ENCODE data around the gene VWA2.

Gene VWA2

DNA sequence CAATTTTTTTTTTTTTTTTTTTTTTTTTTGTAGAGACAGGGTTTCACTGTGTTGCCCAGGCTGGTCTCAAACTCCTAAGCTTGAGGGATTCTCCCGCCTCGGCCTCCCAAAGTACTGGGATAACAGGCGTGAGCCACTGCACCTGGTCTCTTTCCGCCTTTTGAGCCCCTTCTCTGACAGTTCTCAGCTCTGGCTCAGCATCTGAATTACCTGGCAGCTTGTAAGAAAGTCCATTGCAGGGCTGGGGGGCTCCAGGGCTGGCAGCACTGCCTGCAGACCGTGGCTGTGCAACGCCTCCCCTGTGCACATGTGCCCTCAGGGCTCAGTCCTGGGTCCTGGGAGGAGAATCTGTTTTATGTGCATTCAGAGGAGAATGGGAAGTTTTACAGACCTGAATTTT, 37.6 kb downstream of the VWA2 start:
- no peak for DNase-seq

DNA sequence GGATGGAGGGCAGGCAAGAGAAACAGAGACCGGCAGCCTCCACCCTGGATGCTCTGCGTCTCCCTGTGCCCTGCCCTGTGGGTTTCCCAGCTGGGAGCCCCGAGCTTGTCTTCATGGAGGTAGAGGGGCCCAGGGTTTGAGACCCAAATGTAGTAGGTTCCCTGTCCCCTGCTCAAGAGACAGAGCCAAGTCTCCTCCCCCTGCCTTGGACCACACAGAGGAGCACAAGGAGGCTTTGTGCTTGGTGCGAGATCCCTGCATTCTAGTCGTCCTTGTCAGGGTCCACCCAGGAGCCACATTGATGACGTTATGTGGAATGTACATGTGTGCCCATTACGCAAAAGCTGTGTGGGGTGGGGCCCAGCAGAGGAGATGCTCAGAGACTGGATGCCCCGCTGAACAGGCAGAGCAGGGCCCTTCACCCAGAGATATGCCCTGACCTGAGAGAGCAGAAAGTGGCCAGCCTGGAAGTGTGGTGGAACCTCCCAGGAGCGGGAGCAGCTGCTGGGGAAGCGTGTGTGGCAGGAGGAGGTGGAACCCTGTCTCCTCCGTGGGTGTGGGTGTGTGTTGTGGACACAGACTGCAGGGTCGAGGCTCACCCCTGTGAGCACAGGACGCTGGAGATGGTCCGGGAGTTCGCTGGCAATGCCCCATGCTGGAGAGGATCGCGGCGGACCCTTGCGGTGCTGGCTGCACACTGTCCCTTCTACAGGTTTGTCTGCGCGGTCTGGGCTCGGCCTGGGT, 39.3 kb downstream of the VWA2 start:
- DNase-seq = no peak

DNA sequence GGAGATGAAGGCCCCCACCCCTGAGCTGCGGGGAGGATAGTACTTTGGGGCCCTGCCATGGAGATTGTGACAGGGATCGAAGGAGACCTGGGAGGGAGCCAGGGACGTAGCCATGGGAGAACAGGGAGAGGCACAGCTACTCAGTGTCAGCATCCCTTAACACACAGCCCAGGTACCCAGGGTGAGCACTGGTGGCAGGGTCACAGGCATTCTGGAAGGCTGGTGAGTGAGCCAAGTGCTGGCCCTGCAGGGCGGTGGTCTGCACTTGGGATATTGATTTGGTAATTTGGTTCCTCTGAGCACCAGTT, 39.8 kb downstream of the VWA2 start:
- no peak for DNase-seq

DNA sequence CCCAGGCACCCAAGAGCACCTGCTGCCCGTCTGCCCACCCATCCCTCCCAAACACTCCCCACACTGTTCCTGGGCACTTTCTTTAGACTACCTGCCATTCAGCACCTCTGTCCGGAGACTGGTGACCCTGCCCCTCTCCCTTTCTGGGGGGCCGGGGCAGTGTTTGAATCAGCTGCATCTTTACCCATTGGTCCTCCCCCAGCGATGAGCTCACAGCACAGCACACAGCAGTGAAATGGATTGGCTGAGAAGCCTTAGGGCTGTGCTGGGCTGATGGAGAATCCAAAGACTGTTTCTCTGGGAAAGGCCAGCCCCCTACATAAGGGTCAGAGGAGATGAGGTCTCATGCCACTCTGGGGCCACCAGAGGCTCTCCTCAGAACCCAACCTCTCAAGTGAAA, 40.2 kb downstream of the VWA2 start:
- no peak for DNase-seq

DNA sequence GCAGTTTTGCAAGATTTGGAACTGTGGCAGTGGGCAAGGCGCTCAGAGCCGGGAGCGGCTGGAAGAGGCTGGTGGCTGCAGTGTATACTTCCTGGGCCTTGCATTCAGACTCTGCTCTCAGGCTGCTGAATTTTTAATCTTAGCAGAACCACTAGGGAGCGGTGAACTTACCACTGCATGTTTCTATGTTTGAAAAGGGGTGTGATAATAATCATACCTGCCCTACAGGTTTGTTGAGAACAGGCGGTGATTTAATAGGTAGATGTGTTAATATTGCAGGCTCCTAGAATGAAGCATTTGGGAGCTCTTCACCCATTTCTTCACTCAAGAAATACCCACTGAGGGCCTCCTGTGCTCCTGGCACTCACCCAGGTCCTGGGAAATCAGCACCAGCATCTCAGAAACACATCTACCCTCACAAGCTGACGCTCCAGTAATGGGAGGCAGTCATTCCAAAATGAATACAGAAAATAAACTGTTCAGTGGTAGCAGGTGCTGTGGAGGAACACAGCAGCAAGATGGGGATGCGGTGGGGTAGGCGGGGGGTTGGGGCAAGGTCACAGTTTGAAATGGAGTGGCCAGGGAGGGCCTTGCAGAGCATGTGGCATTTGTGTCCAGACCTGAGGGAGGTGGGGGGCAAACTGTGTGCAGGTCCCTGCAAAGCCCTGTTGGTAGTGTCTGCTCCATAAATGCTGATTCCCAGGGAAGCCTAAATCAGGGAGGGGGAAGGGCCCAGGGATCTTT, 41.0 kb downstream of the VWA2 start:
- DNase-seq = no peak

DNA sequence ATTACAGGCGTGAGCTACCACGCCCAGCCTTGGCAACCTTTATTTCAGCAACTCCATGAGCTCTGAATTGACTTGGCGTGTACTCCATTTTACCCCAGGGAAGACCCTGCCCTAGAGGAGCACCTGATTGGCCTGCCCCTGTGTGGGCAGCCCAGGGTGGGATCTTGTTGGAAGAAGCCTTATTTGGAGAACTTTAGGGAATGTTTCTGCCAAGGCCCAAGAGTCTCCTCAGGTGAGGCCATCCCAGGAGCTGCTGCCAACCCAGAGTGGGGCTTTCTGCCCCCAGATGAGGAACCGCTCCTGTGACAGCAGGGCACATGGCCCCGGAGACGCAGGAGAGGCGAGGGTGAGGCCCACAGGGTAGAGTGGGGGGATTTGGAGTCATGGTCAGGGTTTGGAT, 42.0 kb downstream of the VWA2 start:
- DNase-seq = no peak

DNA sequence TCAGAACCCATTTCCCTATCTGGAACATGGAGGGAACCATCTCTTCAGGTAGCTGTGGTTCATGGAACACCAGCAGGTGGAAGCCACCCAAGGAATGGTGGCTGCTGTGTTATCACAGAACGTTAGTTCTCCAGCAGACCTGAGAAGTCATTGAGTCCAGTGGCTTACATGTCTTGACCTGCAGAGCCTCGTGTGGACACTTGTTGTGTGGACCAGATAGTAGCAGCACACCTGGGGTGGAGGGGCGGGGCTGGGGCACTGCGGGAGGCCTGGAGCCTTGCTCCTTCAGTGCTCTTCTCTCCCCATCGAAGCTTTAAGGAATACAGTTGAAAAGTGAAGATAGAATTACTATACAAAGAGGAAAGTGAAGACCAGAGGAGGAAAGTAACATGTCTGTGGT, 42.4 kb downstream of the VWA2 start:
- DNase-seq = no peak

DNA sequence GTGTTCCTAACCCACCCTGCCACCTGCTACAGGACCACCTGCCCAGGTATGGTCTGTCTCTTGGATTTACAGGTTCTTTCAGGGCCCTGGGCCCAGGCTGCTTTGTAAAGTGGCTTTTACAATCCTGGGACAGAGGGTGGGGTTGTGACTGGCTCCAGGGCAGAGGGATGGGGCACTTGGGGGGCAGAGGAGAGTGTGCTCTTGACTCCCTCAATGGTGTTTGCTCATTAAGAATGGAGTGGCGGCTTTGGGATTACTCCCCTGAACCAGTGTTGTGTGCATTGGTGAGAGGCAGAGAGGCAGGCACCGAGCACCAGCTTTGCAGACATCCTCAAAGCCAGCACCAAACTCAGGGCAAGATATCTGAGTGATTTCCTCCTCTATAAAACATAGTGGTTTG, 43.5 kb downstream of the VWA2 start:
- DNase-seq = no peak

DNA sequence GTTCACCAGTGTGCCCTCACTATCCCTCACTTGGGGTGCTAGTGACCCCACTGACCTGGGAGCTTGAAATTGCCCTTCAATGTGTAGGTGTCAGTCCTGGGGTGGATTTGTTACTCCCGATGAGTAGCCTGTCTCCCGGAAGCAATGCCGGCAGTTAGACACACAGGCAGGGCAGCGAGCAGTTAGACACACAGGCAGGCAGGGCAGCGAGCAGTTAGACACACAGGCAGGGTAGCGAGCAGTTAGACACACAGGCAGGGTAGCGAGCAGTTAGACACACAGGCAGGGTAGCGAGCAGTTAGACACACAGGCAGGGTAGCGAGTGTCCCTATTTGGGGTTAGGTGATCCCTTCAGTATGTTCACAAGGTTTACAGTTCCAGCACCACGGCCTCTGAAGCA, 44.0 kb downstream of the VWA2 start:
- no peak for DNase-seq

DNA sequence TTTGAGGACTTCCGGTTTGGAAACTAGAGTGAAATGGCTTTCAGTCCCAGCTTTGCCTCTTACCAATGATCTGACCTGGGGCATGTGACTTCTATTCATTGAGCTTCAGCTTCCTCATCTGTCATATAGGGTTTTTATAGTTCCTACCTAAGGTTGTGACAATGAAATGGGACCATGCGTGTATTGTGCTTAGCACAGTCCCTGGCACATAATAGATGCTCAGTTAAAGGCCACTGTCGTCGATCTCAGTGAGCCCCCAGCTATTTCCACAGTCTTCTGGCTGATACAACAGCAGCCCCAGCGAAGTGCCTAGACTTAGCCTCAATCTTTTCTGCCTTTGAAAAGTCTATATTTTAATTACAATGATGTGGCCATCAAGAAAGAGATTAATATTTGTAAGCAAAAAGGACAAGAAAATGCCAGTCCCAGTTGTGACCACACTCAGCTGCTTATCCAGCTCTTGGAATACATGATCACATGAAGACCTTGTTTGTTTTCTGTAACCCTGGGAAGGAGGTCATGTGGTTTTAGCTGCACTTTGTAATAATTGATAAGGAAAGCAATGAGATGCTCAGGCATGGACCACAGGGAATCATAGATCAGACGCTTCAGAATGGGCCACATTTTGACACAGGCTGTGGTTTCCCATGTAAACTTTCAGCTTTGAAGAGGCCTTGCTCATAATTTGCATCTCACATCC, 44.6 kb downstream of the VWA2 start:
- no peak for DNase-seq

DNA sequence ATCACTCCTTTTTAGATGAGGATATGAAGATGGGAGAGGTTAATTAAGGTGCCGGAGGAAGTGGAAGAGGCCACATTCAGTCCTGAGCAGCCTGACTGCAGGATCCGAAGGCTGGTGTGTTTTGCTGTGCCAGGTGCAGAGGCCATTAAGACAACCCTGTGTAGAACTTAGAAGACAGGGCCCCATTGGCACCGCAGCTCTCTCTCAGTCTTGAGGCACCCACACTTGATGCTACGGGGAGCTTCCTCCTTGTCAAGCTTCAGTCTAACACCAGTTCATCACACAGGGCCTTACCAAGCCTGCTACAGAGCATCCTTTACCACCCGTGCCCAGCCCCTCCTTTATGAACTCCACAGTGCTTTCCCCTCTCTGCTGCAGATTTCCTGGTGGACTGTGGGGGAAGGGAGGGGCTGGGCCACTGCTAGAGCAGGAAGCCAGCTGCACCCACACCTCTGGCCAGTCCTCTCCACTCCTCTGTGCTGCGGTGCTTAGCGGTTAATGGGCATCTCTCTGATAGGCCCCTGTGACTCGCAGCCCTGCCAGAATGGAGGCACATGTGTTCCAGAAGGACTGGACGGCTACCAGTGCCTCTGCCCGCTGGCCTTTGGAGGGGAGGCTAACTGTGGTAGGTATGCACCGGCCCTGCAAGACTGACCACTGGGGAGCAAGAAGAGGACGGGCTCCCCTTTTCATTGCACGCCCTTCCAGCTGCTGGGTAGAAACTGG, 45.5 kb downstream of the VWA2 start:
- no peak for DNase-seq

DNA sequence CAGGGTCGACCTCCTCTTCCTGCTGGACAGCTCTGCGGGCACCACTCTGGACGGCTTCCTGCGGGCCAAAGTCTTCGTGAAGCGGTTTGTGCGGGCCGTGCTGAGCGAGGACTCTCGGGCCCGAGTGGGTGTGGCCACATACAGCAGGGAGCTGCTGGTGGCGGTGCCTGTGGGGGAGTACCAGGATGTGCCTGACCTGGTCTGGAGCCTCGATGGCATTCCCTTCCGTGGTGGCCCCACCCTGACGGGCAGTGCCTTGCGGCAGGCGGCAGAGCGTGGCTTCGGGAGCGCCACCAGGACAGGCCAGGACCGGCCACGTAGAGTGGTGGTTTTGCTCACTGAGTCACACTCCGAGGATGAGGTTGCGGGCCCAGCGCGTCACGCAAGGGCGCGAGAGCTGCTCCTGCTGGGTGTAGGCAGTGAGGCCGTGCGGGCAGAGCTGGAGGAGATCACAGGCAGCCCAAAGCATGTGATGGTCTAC, 46.9 kb downstream of the VWA2 start:
- DNase-seq = no peak

DNA sequence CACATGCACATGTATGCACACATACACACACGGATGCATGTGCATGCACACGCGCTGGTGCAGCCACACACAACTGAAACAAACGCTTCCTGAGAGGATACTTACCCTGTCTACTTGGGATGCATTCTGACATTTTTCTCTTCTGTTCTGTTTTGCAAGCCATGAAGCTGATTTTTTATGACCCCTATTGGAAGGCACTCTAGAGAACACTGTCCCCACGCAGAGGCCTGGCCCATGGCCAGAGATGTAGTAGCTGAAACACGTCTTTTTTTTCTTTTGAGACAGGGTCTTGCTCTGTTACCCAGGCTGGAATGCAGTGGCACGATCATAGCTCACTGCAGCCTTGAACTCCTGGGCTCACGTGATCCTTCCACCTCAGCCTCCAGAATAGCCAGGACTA, 47.9 kb downstream of the VWA2 start:
- no peak for DNase-seq

DNA sequence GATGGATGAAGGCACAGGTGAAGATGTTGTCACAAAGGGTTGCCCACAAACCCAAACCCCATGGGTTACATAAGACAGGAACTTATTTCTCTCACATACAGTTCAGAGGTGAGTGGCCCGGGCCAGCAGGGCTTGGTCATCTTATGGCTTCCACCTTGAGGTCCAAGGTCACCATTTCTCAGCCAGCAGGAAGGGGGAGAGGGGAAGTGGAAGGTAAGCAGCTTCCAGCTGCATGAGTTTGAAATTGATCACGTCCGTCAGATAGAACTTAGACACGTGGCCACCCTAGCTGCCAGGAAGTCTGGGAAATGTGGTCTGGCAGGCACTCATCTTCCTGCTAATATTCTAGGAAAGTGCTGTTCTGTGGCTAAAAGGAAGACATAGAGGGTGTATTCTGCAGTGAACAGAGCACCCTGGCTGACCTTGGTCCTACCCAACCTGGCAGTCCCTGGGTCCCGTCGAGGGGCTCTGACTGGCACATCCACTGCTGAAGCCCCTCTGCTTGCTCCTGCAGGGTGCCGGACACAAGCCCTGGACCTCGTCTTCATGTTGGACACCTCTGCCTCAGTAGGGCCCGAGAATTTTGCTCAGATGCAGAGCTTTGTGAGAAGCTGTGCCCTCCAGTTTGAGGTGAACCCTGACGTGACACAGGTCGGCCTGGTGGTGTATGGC, 49.5 kb downstream of the VWA2 start:
- DNase-seq = no peak

DNA sequence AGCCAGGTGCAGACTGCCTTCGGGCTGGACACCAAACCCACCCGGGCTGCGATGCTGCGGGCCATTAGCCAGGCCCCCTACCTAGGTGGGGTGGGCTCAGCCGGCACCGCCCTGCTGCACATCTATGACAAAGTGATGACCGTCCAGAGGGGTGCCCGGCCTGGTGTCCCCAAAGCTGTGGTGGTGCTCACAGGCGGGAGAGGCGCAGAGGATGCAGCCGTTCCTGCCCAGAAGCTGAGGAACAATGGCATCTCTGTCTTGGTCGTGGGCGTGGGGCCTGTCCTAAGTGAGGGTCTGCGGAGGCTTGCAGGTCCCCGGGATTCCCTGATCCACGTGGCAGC, 50.0 kb downstream of the VWA2 start:
- no peak for DNase-seq

DNA sequence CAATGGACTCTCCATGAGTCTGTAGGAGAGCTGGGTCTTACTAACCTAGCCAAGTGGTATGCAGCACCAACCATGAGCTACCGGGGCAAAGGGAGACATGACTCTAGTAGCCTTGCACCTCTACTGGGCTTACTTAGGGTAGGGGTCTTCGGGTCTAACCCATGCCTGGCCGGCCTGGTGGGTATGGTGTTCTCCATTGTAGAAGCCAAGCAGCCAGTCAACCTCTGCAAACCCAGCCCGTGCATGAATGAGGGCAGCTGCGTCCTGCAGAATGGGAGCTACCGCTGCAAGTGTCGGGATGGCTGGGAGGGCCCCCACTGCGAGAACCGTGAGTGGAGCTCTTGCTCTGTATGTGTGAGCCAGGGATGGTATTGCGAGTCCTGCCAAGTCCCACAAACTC, 51.0 kb downstream of the VWA2 start:
- DNase-seq = no peak

DNA sequence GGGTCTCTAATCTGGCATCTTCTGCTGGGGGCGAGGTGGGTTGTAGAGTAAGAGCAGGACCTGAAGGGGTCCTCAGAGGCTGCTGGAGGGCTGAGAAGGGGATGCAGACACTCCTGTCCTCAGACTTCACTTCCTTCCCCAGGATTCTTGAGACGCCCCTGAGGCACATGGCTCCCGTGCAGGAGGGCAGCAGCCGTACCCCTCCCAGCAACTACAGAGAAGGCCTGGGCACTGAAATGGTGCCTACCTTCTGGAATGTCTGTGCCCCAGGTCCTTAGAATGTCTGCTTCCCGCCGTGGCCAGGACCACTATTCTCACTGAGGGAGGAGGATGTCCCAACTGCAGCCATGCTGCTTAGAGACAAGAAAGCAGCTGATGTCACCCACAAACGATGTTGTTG, 52.0 kb downstream of the VWA2 start:
- no peak for DNase-seq

DNA sequence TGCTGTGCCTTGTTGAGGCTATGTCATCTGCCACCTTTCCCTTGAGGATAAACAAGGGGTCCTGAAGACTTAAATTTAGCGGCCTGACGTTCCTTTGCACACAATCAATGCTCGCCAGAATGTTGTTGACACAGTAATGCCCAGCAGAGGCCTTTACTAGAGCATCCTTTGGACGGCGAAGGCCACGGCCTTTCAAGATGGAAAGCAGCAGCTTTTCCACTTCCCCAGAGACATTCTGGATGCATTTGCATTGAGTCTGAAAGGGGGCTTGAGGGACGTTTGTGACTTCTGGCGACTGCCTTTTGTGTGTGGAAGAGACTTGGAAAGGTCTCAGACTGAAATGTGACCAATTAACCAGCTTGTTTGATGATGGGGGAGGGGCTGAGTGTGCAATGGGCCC, 52.5 kb downstream of the VWA2 start:
- no peak for DNase-seq

DNA sequence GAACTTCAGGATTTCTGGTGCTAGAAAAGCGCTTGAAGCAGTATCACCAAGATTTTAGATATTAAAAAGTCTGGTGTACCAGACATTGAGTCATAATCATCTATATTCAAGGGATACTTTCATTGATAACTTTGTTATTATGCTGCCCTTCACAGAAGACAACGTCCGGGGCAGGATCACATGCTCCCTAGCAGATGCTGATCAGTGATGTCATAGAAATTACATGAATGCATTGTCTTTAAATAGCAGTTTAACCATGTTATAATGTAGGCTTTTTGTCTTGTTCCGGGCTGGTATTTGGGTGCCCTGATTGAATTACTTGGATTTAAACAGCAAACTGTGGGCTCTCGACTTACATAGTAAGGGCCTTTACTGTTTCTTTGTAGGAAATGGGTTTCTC, 54.0 kb downstream of the VWA2 start:
- no peak for DNase-seq

DNA sequence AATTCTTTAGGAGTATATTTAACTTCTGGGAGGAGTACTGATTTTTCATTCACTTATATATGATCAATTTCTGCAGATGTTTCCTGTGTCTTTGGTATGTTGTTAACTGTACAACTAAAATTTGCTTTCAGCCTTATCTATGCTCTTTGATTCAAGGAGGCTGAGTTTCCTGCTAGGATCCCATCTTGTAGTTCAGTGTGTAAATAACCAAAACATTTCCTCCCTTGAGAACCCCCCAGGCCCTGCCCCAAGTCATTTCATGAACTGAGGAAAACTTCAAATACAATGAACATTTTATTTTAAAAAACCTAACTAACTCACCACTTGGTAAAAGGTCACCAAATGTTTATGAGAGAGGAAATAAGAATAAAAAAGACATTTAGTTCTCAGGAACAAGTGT, 55.5 kb downstream of the VWA2 start:
- DNase-seq = no peak

DNA sequence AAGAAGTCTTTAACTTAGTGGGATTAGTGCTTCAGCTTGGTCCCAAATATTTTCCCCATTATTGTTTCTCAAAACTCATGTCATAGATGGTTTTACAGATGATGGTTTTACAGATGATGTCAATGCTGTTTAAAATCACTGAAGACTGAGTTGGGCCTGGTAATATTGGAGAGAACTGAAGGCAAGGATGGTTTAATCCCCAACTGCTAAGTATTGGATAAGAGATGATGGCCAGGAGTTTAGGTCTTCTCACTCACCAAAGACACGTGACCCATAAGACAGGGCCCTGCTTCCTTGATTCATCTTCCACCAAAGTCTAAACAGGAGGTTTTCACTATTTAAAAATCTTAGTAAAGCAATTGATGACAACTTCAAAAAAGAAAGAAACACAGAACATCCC, 56.3 kb downstream of the VWA2 start:
- no peak for DNase-seq

DNA sequence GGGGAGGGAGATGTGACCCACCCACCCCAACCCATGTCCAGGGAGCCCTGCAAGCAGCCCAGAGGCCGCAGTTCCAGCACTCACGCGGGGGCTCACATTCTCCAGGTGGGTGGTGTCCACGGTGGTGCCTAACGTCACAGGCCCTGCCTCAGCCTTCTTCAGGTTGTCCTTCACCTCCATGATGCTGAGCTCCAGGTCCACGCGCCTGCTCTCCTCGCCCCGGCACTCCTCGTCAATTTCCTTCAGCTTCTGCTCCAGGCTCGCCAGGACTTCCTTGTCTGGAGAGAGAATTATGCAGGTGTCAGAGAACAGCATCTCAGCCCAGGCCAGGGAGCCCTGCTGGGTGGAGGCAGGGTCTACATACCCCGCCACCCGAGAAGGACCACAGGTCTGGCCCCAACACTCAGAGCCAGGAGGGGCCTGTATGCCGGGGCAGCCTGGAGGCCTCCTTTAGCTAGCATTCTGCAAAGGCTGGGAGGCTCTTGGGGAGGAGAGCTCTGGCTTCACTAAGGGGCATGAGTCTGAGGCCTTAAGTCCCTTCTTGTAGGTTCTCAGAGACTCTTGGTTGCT, 58.2 kb downstream of the VWA2 start:
- no peak for DNase-seq
